CD4-positive, alpha-beta T cell treated with Interleukin-15 for 1 hour (primary cell): ENCODE data around the gene CLCN6.

ENCODE experiments used
- DNase-seq: peaks from one replicate; pipeline ENCODE4 v3.0.0-alpha.2; 2020

CLCN6 gene

DNA sequence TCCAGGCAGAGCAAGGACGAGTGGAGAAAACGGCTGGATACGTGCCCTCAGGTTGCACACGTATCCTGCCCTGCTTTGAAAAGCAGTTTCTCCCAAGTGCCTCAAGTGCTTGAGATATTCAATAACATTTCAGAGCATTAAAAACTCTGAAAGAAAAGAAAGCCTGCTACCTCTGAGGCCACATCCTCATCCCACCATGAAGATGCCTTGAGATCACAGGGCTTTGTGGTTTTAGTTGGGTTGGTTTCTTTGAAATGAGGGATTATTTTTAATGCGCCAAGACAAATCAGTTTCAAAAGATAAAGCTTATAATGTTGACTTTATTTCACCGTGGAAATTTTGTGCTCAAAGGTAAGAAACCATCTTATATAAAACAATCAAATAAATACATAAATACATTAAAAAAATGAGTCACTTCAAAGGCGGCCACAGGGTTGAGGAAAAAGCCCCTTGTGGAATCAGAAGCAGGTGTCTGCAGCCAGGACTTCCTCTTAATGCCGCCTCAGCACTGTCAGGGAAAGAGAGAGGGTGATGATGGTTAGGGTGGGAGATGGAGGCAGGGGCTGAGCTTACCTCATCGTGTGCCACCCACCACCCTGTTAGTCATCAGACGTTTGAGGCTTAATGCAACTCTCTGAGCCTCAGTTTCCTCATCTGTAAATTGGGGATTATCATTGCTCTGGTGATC is 51.3 kb downstream of the CLCN6 start:
- no peak for DNase-seq

DNA sequence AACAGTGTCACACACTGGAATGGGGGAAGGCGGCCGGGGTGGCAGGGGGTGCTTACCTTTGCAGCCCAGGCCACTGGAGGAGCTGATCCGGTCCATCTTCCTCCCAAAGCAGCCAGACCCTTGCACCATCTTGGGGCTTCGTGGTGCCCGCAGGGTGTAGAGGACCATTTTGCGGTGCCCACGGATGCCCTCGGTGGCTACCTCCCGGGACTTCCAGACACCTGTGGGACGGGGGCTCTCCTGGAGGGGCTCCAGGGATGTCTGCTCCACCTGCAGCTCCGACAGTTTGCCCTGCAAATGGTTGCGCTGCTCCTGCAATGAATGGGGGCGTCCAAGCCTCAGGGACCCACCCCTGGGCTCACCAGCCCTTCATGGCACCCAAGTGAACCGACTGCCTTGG is 52.2 kb downstream of the CLCN6 start:
- no peak for DNase-seq

DNA sequence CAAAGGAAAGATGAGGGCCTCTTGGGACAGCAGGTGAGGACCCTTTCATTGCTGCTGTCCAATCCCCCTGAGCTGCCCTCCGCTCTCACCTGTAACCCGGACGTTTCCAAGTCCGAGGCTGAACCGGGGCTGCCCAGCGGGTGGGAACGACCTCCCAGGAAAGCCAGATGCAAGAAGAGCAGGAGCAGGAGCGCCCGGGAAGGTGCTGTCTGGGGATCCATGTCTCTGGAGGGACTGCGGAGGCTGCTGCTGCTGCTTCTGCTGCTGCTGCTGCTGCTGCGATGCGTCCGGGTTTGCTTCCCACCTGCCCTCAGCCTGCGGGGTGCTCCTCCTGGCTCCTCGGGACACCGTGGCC is 52.6 kb downstream of the CLCN6 start, which contains the start of gene NPPB:
Gene NPPB, minus strand, starts transcription at position 333 of the 355 bp plus-strand sequence. Its CDS starts 112 bp downstream, at position 221.
- DNase-seq = no peak

DNA sequence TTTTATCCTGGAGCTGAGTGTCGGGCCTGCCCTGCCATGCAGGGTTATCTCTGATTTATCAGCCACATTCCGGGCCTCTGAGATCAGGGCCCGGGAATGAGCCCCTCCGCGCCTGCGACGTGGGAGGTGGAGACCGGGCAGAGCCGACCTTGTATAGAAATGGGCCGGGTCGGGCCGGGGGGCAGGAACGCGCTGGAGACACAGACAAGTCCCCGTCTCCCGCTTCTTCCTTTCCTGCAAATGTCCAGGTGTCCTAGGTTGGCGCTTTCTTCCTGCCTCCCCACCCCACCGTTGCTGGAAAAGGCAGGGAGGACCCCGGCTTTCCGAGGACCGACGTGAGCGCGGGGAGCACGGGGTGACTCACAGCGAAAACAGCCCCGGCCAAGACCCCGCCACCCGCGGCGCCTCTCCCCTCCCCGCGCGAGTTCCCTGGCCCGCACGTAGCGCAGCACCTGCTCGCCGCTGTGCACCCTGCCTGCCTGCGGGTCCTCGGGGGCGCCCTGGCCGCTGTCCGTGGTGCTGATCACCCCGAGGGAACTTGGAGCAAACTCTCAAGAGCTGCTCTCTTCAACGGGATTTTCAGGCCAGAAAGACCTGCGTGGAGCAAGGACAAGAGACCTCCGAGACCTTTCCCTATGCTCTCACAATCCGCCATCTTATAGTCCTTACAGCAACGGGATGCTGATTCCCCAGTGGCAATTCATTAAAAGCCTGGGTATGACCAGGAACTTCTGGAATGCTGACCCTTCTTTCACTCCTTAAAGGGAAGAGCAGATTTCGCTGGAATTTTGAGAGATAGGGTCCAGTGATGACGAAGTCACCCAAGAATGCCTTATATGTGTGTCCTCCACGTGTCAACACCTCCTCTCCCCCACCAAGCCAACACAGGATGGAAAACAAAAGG is 53.2 kb downstream of the CLCN6 start:
- peak; percentile 60 for DNase-seq

DNA sequence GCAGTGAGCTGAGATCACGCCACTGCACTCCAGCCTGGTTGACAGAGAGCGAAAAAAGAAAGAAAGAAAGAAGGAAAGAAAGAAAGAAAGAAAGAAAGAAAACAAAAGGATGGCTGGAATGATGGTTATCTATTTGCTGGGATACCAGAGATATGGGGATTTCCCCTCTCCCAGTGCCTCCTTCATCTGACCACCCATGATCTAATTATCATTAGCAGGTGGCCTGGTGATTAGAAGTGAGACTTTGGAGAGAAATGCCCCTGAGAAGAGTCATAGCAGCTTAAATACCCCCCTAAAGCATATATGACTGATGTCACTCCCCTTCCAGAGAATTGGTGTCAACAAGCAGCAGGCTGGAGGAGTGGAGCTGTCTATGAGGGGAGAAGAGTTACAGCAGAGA is 54.1 kb downstream of the CLCN6 start:
- DNase-seq = no peak

DNA sequence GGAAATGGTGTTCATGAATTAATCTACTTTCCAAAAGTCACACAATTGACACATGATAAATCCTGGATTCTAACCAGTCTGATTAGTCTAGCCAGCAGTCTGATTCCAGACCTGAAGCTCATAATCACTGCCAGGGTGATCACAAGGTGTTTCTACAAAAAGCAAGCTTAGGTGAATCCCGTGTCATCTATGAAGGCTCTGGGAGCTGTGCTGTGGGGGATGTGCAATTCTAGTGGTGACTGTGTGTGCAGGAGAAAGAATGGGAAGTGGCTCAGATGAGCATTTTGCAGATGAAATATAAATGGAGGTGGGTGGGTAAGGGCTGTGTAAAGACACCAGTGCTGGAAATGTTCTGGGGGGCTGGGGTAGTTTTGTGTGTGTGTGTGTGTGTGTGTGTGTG is 54.6 kb downstream of the CLCN6 start:
- no peak for DNase-seq

DNA sequence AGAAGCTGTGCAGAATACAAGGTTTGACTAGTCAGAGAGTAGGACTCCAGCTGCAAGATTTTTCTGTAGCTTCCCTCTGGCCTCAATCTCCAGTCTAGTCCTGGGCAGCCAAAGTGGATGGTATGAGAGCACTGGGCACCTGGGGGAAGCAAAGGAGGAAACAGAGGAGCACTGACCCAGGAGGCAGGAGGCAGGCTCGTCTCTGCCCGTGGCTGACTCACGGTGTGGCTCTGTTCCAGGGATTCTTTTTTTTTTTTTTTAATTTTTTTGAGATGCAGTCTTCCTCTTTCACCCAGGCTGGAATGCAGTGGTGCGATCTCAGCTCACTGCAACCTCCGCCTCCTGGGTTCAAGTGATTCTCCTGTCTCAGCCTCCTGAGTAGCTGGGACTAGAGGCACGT is 56.9 kb downstream of the CLCN6 start:
- no peak for DNase-seq

DNA sequence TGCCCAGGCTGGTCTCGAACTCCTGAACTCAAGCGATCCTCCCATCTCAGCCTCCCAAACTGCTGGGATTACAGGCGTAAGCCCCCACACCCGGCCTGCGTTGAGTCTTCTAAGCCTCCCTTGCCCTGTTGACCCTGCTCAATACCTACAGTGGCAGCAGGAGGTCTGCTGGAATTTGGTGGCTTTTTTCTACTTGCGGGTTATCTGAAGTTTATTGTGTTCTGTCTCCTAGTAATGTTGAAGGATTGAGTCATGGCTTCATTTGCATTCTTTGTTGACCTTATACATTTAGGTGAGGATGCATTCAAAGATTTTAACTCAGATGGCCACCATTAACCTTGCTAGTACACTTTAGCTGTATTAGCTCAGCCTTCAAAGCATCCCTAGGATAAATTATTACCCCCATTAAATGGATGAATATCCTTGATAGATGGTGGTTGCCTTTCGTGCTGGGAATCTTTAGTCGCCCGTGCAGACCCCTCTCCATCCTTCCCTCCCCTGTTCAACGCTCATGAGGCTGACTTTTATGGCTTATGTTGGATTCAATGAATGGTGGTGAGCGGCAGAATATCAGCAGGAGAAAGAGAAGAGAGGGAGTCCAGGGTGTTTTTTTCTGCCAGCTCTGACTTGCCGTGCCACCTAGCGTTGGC is 62.5 kb downstream of the CLCN6 start:
- DNase-seq = no peak

DNA sequence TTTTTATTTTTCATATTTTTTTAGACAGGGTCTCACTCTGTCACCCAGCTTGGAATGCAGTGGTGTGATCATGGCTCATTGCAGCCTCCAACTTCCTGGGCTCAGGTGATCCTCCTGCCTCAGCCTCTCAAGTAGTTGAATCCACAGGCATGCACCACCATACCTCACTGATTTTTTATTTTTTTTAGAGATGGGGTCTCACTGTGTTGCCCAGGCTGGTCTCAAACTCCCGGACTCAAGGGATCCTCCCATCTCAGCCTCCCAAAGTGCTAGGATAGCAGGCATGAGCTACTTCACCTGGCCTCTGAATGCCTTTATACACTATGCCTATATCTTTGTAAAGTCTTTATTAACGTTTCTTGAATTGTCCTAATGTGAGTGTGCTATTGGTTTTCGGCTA is 63.1 kb downstream of the CLCN6 start:
- no peak for DNase-seq

DNA sequence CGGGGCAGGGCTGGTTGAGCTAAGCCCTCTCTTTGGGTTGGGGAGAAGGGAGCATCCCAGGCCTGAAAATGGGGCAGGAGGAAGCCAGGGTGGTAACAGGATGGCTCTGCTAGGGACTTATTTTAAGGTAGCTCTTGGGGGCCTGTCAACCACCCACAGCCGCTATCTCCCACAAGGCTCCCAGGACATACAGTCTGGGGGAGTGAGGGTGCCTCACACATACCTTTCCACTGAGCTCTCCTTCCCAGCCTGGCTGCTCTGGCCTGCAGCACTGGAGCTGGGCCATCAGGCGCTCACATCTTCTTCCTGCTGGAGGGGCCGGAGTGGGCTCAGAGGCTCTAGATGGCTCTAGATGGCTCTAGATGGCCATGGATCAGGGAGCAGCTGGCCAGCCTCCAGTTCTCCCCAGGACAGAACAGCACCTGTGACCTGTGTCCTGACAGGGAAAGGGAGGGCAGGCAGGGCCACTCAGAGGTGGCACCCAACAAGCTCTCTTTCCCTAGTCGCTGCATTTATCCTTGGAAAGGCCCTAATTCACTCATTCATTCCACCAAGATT is 63.7 kb downstream of the CLCN6 start:
- DNase-seq = no peak

DNA sequence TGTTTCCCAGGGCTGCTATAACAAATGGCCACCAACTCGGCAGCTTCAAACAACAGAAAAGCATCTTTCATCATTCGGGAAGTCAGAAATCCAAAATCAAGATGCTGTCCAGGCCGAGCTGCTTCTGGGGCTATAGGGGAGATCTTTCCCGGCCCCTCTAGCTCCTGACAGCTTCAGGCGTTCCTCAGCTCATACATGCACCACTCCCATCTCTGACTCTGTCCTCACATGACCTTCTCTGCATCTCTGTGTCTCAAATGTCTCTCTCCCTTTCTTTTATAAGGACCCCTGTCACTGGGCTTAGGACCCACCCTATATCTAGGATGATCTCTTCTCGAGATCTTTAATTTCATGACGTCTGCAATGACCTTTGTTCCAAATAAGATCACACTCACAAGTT is 66.6 kb downstream of the CLCN6 start:
- no peak for DNase-seq

DNA sequence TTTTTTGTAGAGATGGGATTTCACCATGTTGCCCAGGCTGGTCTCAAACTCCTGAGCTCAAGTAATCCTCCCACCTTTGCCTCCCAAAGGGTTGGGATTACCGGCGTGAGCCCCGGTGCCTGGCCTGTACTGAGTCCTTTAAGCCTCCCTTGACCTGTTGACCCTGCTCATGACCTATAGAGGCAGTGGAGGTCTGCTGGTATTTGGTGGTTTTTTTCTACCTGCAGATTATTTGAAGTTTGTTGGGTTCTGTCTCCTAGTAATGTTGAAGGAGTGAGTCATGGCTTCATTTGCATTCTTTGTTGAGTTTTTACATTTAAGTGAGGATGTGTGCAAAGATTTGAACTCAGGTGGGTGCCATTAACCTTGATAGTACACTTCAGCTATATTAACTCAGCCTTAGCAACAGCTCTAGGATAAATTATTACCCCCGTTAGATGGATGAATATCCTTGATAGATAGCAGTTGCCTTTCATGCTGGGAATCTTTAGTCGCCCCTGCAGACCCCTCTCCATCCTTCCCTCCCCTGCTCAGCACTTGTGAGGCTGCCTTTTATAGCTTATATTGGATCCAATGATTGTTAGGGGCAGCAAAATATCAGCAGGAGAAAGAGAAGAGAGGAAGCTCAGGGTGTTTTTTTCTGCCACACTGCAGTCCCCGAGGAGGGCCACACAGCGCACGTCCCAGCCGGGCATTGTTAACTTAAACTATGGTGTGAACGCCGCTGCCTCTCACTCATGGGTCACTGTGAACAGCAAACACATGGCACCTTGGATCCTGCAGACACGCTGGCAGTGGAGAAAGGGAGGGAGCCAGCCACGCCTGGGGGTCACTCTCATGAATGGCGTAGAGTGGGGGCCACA is 67.6 kb downstream of the CLCN6 start:
- no peak for DNase-seq

DNA sequence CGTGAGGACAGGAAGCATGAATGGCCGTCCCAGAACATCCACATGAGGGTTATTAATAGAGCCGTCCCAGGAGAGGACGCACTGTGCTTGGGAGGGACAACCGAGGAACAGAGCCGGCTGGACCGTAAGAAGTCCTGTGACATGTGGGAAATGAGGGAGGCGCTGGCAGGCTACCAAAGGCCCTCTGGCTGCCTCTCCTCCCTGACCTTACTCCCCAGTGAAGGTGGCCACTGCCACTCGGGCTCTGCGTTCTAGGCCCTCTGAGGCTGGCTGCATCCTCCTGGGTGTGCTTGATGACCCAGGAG is 68.2 kb downstream of the CLCN6 start:
- DNase-seq = no peak

DNA sequence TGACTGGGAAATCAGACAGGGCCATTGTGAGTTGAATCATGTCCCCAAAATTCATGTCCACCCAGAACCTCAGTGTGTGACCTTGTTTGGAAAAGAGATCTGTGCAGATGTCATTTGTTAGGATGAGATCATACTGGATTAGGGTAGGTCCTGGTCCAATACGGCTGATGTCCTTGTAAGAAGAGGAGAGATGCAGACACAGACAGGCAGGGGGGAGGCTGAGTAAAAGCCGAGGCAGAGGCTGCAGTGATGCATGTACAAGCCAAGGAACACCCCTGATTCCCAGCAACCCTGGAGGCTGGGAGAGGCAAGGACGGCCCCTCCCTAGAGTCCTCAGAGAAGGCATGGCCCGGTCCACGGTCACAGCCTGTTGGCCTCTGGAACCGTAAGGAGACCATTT is 68.6 kb downstream of the CLCN6 start:
- no peak for DNase-seq

DNA sequence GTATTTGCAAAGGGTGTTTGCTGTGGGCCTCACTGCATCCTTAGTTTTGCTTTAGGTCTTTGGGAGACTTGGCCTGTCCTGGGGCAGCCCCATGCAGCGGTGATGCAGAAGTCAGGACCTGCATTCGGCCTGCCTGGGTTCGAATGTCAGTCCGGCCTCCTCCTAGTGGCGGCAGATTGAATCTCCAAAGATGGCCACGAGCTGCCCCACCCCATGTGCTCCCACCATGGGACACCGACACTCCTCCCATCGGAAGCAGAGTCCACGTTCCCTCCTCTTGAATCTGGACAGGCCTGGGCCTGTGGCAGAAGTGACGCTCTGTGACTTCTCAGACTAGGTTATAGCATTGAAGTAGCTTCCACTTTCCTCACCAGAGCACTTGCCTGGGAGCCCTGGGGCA is 69.1 kb downstream of the CLCN6 start:
- no peak for DNase-seq

DNA sequence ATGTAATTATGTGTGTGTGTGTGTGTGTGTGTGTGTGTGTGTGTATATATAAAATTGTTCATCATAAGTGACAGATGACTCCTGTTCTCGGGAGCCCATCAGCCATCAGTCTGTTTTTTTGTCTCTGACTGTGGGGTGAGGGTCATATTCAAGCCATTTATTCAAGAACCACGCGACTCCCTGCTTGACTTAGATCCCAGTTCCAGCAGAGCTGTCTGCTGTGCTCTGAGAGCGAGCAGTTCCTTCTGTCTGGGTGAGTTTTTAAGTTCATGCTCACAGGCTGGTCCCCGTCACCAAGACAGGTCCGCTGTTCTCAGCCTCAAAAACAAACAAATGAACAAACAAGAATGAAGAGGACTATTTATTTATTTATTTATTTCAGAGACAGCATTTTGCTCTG is 71.1 kb downstream of the CLCN6 start:
- DNase-seq = no peak

DNA sequence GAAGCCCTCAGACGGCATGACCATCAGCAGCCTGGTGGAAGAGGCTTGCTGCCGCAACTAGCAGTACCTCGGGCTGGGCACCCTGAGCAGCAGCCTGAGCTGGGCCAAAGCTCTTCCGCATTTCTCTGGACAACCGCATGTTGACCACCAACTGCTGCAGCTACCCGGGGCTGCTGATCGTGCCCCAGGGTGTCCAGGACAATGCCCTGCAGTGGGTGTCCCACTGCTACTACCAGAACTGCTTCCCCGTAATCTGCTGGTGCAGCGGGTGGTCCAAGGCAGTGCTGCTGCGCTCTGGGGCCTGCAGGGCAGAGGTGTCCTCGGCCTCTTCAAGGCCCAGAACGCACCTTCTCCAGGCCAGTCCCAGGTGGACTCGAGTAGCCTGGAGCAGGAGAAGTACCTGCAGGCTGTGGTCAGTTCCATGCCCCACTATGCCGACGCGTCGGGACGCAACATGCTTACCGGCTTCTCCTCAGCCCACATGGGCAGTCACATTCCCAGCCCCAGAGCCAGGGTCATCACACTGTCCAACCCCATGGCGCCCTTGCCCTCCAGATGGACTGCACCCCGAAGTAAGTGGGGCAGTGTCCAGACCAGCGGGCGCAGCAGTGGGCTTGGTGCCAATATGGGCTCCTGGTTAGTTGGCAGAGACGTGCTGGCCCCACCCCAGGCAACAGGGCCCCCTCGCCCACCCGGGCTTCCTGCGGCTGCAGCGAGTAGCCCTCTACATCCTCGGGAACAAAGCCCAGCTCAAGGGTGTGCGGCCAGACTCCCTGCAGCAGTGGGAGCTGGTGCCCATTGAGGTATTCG is 72.3 kb downstream of the CLCN6 start:
- DNase-seq = no peak

DNA sequence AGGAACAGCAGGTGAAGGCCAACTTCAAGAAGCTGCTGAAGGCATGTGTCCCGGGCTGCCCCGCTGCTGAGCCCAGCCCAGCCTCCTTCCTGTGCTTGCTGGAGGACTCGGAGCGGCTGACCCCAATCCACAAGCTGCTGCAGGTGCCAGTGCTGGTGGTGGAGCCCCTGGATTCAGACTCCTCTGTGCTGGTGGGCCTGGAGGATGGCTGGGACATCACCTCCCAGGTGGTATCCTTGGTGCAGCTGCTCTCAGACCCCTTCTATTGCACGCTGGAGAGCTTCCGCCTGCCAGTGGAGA is 72.8 kb downstream of the CLCN6 start:
- DNase-seq = no peak

DNA sequence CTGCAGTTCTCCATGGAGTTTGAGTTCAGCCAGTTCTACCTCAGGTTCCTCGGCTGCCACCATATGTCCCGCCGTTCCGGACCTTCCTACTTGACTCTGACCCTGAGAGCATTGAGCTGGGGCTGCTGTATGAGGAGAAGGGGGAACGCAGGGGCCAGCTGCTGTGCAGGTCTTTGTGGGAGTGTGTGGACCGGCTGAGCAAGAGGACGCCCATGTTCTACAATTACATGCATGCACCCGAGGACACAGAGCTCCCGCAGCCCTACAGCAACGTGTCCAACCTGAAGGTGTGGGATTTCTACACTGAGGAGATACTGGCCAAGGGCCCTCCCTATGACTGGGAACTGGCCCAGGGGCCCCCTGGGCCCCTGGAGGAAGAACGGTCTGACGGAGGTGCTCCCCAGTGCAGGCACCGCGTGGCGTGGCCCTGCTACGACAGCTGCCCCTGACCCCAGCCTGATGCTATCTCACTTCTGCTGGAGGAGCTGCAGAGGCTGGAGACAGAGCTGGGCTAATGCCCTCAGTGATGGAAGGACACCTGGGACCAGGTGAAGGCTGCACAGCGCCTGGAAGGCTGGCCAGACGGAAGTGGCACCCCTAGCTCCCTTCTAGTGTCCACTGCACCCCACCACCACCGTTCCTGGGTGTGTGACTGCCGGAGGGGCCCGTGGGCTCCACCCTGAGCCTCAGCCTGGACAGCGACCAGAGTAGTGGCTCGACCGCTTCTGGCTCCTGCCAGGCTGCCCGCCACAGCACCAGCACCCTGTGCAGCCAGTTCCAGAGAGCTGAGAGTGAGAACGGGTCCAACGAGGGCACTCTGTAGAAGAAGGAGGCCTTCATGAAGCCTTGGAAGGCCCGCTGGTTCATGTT is 73.6 kb downstream of the CLCN6 start:
- DNase-seq = no peak

DNA sequence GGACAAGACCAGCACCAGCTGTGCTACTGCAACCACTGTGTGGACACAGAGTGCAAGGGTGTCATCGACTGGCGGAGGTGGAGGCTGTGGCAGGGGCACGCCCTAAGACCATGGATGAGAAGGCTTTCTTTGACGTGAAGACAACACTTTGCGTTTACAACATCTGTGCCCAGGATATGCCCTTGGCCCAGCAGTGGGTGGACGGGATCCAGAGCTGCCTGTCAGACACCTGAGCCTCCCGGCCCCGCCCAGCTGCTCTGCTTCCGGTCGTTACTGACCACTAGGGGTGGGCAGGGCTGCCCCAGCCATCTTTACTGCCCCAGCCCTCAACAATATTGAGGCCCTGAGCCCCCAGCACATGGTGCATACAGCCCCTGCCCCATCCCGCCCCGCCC is 74.2 kb downstream of the CLCN6 start:
- no peak for DNase-seq
